Mesodermal cell (in vitro differentiated cells): ENCODE results near the gene MFSD12. TPM values are rescaled to one million over a fixed set of nuclear protein-coding genes. Genes with fewer than 3 reads are reported as not detected.

Source experiments
- H3K27ac ChIP-seq: 2 replicates; pipeline ENCODE4 v1.7.0; 2013; ENCODE audit warnings: mild to moderate bottlenecking, low read depth, low read length, moderate library complexity; ENCODE audit not compliant: severe bottlenecking
- H3K36me3 ChIP-seq: 2 replicates; pipeline ENCODE4 v1.7.1; 2013; ENCODE audit warnings: mild to moderate bottlenecking, low read length, moderate library complexity; ENCODE audit not compliant: control insufficient read depth, insufficient read depth
- H3K4me1 ChIP-seq: one replicate; pipeline ENCODE4 v1.7.1; 2013; ENCODE audit warnings: mild to moderate bottlenecking, low read length; ENCODE audit not compliant: insufficient read depth, control insufficient read depth, poor library complexity, severe bottlenecking
- H3K4me3 ChIP-seq: 2 replicates; pipeline ENCODE4 v1.7.0; 2013; ENCODE audit warnings: low read length, control low read depth, mild to moderate bottlenecking; ENCODE audit not compliant: insufficient read depth, poor library complexity, severe bottlenecking; ENCODE audit errors: extremely low read depth
- H3K9me3 ChIP-seq: 2 replicates; pipeline ENCODE4 v1.7.1; 2013; ENCODE audit warnings: mild to moderate bottlenecking, low read length, moderate library complexity; ENCODE audit not compliant: control insufficient read depth
- WGBS, 2 experiments: methylation state at CpG; one replicate each; pipeline ENCODE4 v1.1.5; 2013; ENCODE audit warnings: missing lambda C conversion rate in 2 of 2; ENCODE audit not compliant: insufficient coverage in 2 of 2; 5-methylcytosine and 5-hydroxymethylcytosine counted together
- polyA plus RNA-seq, 2 experiments: library from polyadenylated mRNA; stranded (reverse); fragments of 50-300 nt; gene quantifications; one replicate each; pipeline ENCODE4 v1.2.3, GENCODE V29; 2013

Gene MFSD12
- polyA plus RNA-seq (2013, experiment 1 of 2), result 56.7 TPM
- 35.7 TPM for polyA plus RNA-seq (2013, experiment 2 of 2)

- Histone ChIP-seq H3K9me3 (no peaks in the 10 kb centered on the region), H3K4me1 (peaks cover 19% of the 10 kb centered on the region), H3K36me3 (peaks cover 7% of the 10 kb centered on the region), H3K27ac (peak within 1 kb of the TSS; percentile 67), H3K4me3 (peak within 1 kb of the TSS; percentile 76)
- WGBS, 2 experiments, result 1% methylated on average over 57 to 61 of the region's 81 CpGs
Measured at GRCh38 chr19:3557461-3558248, at the start of gene MFSD12. Gene MFSD12, minus strand, starts transcription at chr19:3557586. Its CDS starts 183 bp downstream, at chr19:3557403.

- Histone ChIP-seq H3K4me3 (peak within 1 kb of the TSS; percentile 56), H3K27ac (peak within 1 kb of the TSS; percentile 82), H3K36me3 (peaks cover 19% of the 10 kb centered on the region), H3K4me1 (peaks cover 26% of the 10 kb centered on the region), H3K9me3 (no peaks in the 10 kb centered on the region)
- WGBS, 2 experiments, result 3 to 8% methylated on average over 42 to 44 of the region's 46 CpGs
Measured at GRCh38 chr19:3606690-3607289, 49.4 kb upstream of the MFSD12 start, which contains the start of gene TBXA2R. Gene TBXA2R, minus strand, starts transcription at chr19:3606875. Its CDS starts 6,241 bp downstream, at chr19:3600634.

DNA sequence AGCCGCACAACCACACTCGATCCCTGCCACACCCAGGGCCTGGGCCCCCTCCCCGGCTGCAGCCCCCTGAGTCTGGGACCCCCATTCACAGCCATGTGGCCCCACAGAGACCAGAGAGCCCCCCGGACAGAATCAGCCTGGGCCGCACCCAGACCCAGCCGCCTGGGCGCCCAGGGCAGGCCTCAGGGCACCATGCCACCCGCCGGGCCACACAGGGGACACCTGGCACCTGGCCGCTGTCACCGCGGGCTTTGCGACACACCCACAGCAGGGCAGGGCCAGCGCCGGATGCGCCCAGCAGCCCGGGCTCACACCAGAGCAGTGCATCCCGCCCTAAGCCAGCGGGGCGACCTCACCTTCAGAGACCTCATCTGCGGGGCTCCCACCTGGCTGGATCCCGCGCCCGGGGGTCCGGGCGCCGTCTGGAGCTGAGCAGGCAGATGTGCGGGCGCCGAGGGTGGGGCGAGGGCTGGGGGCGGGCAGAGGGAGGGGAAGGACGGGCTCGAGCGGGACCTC lies 48.8 kb upstream of the MFSD12 start:
- Histone ChIP-seq H3K9me3 (no peaks in the 10 kb centered on the region), H3K27ac (no peak overlapping the region), H3K36me3 (peaks cover 16% of the 10 kb centered on the region), H3K4me1 (peaks cover 26% of the 10 kb centered on the region), H3K4me3 (peak overlapping the region; percentile 56)
- 12 to 16% methylated on average over 31 of the region's 35 CpGs for WGBS, 2 experiments

DNA sequence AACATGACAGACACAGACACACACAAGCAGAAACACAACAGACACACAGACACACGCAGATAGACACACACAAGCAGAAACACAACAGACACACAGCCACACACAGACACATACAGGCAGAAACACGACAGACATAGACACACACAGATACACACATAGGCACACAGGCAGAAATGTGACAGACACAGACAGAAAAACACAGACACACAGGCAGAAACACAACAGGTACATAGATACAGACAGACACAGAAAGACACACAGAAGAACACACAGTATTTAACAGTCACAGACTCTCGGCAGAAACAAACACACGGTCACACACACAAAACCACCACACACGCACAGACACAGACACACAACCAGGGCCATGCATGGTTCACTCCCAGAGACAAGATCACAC lies 48.4 kb upstream of the MFSD12 start:
- Histone ChIP-seq H3K4me3 (peak overlapping the region; percentile 56), H3K4me1 (peaks cover 26% of the 10 kb centered on the region), H3K36me3 (peaks cover 12% of the 10 kb centered on the region), H3K27ac (no peak overlapping the region), H3K9me3 (no peaks in the 10 kb centered on the region)
- WGBS, 2 experiments, result 79 to 90% methylated on average over 4 to 5 of the region's 5 CpGs

DNA sequence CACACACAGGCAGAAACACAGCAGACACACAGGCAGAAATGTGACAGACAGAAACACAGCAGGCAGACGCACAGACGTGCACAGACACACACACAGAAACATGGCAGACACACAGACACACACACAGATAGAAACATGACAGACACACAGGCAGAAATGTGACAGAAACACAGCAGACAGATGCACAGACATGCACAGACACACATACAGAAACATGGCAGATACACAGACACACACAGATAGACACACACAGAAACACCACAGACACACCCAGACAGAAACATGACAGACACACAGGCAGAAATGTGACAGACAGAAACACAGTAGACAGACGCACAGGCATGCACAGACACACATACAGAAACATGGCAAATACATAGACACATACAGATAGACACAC lies 48.0 kb upstream of the MFSD12 start:
- Histone ChIP-seq H3K4me3 (peak overlapping the region; percentile 3), H3K4me1 (peaks cover 26% of the 10 kb centered on the region), H3K27ac (no peak overlapping the region), H3K36me3 (peaks cover 7% of the 10 kb centered on the region), H3K9me3 (no peaks in the 10 kb centered on the region)
- WGBS, 2 experiments, result 88% methylated on average over 3 of the region's 3 CpGs; no CpG with 5 or more reads in 1 of the 2 experiments

GRCh38 chr19:3604987-3605343 lies 47.6 kb upstream of the MFSD12 start:
- 78 to 83% methylated on average over 6 to 7 of the region's 11 CpGs for WGBS, 2 experiments
- H3K4me3 ChIP-seq, result no peak overlapping the region
- H3K9me3 ChIP-seq, result no peaks in the 10 kb centered on the region
- H3K27ac ChIP-seq, result no peak overlapping the region
- H3K36me3 ChIP-seq, result peaks cover 4% of the 10 kb centered on the region
- peaks cover 26% of the 10 kb centered on the region for H3K4me1 ChIP-seq

DNA sequence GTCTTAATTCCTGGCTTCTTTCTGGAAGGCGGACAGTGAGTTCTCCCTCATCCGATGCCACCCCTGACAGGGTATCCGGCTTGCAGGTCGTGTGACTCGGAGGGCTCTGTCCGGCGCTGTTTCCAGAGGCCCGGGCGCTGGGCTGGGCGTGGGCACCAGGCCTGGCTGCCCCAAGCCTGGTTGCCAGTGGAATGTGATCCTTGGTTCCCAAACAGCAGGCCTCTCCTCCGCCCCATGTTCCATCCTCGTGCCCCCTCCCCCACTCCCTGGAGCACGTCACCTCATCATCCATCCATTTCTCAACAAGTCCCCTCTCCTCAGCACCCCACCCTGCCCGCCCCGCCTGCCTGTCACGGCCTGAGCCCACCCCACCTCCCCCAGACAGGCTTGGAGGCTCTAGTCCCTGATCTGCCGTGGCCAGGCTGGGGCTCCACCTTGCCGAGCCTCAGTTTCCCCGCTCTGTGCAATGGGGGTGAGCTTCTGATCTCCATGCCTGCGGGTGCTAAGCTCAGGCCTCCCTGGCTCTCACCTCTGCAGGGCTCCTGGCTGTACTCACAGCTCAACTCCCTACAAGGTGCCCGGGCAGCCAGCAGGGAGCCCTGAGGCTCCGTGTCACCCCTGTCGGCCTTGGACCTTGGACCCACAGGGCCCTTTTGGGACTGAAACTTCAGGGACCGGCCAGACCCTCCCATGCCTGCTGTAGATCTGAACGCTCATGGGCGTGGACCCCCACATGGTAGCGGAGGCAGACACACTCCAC lies 47.0 kb upstream of the MFSD12 start:
- H3K9me3 ChIP-seq, result no peaks in the 10 kb centered on the region
- WGBS, 2 experiments, result 91 to 94% methylated on average over 21 of the region's 27 CpGs
- no peaks in the 10 kb centered on the region for H3K36me3 ChIP-seq
- H3K4me3 ChIP-seq, result no peak overlapping the region
- H3K4me1 ChIP-seq, result peaks cover 26% of the 10 kb centered on the region
- H3K27ac ChIP-seq, result no peak overlapping the region

DNA sequence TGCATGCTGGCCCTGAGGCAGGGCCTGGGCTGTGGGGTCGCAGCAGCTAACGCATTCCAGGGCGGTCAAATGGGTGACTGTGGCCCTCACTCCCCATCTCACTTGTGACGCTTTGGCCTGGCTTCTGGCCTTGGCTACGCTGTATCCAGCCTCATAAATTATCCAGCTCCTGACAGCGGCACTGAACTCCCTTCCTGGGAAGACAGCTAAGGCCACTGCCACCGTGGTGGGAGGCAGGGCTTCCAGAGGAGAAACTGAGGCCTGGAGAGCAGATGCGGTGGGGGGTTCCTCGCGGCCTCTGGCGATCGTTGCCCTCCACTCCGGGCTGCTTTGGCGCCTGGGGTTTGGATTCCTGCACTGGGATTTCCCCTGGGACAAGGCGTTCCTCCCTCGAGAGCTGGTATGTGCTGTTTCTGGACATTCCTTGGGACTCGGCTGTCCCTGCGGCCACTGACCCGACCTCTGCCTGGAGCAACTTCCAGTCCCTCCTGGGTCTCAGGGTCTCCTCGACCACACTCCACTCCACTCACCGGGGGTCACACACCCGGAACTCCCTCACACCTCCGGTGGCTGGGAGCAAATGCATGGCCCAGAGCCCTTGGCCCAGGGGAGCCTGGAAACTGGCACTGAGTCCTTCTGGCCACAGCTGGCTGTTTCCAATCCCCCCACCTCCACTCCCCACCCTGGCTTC lies 45.9 kb upstream of the MFSD12 start:
- H3K27ac ChIP-seq, result no peak overlapping the region
- WGBS, 2 experiments, result 83 to 91% methylated on average over 19 to 21 of the region's 23 CpGs
- no peak overlapping the region for H3K4me3 ChIP-seq
- H3K36me3 ChIP-seq, result no peaks in the 10 kb centered on the region
- no peaks in the 10 kb centered on the region for H3K9me3 ChIP-seq
- H3K4me1 ChIP-seq, result peaks cover 18% of the 10 kb centered on the region

GRCh38 chr19:3601021-3601420 lies 43.6 kb upstream of the MFSD12 start:
- no peak overlapping the region for H3K4me3 ChIP-seq
- no peaks in the 10 kb centered on the region for H3K36me3 ChIP-seq
- peaks cover 8% of the 10 kb centered on the region for H3K4me1 ChIP-seq
- H3K9me3 ChIP-seq, result no peaks in the 10 kb centered on the region
- 91 to 100% methylated on average over 8 to 10 of the region's 12 CpGs for WGBS, 2 experiments
- no peak overlapping the region for H3K27ac ChIP-seq

- Histone ChIP-seq H3K4me3 (no peak overlapping the region), H3K36me3 (no peaks in the 10 kb centered on the region), H3K27ac (no peak overlapping the region), H3K9me3 (no peaks in the 10 kb centered on the region), H3K4me1 (peaks cover 8% of the 10 kb centered on the region)
- WGBS, 2 experiments, result 90 to 91% methylated on average over 27 to 28 of the region's 28 CpGs
Measured at GRCh38 chr19:3599776-3600187, 42.4 kb upstream of the MFSD12 start.
